ENCODE measurements around the gene DPF1.

GRCh38 chr19:38262585-38263268 lies 38.7 kb upstream of the DPF1 start:
- TF ChIP-seq POLR2A (IDR thresholded peaks at IDR 0.05; ENCODE audit: low read length) (no peak), GATA1 (IDR thresholded peaks at IDR 0.05; ENCODE audit: low read depth, low read length) (no peak)

Measured in erythroblast (primary cell).